HG02840 (cell line): Measurements from ENCODE around the gene SIGLEC15.
"Not testable (repeated sequence)": the region's sequence is repeated elsewhere in the genome, so short reads cannot be mapped to it uniquely, and the experiment has no call there.

Source experiments
- ATAC-seq: cut with Tn5 transposase; IDR thresholded peaks from one replicate; pipeline ENCODE4 v1.9.1; 2021; ENCODE audit warnings: mild to moderate bottlenecking, moderate library complexity, moderate number of reproducible peaks; ENCODE audit not compliant: unreplicated experiment, low FRiP score

SIGLEC15 gene

GRCh38 chr18:45818765-45819164, 6.7 kb upstream of the SIGLEC15 start:
- not testable (repeated sequence) for ATAC-seq

GRCh38 chr18:45820106-45820745, 5.2 kb upstream of the SIGLEC15 start:
- ATAC-seq: no peak

GRCh38 chr18:45821026-45821425, 4.4 kb upstream of the SIGLEC15 start:
- ATAC-seq: no peak

- ATAC-seq: no peak
These were observed 3.8 kb upstream of the SIGLEC15 start for GRCh38 chr18:45821711-45822110.

GRCh38 chr18:45826084-45826483, 609 bp downstream of the SIGLEC15 start:
- no peak for ATAC-seq

- not testable (repeated sequence) for ATAC-seq
These were observed 1.2 kb downstream of the SIGLEC15 start for GRCh38 chr18:45826716-45827115.

DNA sequence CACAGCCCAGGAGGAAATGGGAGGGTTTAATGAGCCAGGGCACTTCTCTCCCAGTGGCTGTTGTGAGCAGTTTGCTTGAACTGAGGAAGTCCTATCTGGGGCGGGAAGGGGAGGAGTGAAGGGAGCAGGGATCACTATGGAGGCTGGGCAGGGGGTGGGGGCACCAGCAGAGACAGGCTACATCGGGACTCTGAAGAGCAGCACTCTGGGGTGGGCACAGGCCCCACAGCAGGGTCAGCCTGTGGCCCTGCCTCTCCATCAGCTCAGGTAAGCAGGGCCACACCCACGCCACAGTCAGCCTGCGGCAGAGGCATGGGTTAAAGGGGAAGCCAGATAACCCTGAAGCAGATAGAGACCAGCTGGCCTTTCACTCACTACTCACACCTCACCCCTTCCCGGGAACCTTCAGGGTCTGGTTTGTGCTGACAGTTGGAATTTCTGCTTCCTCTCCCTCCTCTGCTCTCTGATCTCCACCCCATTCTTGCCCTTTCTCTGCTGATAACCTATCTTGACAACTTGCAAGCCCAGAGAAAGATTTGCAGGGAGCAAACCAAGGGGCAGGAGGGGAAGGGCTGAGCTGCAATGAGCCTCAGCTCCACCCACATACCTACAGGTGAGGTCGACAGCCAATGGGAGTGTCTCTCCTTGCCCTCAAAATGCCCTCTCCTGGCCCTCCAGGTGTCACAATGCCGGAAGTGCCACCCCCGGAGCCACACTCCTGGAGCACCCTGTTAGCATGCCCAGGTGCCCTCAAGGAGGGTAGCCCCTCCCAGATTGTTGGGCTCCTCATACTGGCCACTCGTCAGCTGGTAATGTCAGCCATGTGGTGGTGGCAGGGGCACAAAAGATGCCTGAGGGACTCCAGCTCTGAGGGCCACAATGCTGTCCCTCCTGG, 3.7 kb downstream of the SIGLEC15 start:
- no peak for ATAC-seq

DNA sequence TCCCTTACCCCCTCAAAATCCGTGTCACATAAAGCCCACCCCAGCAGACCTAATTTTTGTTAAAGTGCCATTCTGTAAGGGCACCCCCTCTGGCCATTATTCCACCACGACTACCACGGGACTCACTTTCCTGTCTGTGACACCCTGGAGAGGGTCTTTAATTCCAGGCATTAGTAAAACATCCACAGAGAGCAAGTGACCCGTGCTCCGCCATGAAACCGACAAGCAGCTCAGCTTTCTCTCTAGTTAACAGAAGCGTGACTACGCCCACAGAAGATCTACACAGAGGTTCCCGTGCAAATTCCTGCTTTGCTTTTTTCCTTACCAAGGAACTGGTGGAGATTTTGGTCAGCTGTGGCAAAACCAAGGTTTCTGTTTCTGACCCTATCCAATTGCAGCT, 4.4 kb downstream of the SIGLEC15 start:
- ATAC-seq: no peak

- ATAC-seq: no peak
These were observed 5.4 kb downstream of the SIGLEC15 start for GRCh38 chr18:45830917-45831316.

DNA sequence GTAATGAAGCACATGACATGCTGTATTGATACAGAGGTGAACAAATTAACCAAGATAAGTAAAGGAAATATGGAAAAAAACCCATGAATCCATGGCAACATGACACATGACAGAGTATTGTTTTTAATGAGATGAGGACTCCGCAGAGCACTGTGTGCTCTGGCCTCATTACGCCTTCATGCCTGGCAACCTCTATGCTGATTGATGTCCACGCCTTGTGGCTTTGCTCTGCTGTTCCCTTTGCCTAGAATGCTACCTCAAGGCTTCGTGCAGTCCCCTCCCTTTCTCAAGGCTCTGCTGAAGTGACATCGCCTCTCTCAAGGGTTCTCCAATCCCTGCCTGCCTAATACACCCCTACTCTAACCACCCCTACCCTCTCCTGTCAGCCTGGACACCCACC, 8.4 kb downstream of the SIGLEC15 start:
- ATAC-seq: no peak

DNA sequence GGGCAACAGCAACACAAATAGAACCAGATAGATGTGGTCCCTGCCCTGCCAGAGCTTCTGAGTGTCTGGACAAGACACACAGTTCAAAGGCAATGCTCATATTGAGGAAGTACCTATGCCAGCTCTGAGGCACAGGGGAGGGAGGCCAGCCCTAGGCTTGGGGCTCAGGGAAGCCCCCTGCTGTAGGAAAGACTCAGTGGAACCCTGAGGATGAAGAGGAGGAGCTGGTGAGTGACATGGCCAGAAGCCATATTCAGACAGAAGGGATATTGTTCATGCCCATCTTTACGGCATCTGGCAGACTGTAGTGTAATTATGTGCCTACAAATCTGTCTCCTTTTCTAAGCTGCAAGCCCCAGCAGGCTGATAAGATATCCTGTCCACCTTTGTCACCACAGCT, 8.8 kb downstream of the SIGLEC15 start:
- ATAC-seq: no peak

DNA sequence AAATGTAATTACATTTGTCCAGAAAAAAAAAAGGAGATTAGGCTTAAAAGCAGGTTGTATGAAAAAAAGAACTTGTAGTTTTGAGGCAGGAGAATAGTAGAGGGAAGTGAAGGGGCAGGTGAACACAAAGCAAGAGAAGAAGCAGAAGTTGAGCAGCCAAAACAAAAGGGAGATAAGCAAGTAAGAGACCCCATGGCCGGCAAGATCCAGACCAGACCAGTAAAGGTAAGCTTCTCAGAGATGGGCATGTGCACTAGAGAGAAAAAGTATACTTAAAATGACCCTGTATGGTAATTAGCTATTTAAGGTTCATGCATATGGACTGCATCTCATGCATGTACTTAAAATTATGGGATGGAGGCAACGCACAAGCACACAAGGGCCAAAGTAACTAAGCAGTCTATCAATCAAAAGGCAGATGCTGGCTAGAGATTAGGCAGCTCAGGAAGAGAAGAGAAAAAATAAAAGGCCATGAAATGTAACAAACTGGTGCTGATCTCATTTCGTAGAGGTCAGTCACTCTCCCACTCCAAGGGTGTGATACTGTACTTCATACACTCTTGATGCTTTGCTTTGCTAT, 9.7 kb downstream of the SIGLEC15 start:
- ATAC-seq: no peak

DNA sequence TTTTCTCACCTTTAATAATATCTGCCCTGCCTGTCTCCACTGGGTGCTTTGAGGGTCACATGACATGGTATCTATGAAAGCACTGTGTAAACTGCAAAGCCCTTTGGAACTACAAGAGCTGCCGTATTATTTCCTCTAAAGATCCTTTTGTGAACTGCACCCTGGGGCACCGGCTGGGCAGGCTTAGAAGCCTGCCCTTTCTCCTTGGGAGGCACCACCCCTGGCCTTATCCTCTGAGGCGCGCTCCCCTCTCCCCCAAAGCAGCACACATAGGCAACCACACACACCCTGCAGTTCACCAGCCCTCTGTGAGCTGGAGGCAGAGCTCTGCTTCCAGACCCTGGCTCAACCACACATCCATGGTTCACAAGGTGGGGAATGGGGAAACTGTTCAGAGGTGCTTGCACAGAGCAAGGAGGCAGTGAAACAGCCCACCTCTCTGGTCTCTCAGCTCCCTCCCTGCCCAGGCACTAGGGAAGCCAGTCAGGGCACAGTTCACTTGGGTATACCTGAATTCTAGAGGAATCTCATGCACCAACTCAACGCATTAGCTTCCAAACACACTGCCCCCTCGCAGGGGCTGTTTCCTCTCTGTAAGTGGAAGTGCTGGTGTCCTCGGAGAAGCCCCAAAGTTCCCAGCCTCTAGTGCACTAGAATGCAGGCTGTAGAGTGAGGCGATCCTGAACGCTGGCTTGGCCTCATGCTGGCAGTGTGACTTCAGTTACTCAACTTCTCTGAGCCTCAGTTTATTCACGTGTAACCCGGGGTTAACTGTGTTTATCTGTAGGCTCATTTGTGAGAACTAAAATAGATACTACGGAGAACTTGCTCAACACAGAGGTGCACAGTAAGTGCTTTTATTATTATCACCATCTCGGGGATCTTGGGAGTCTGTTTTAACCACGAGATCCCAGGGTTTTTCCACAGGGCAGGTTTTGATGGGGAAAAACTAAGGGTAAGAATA, 11.0 kb downstream of the SIGLEC15 start:
- no peak for ATAC-seq

- no peak for ATAC-seq
These were observed 12.0 kb downstream of the SIGLEC15 start for GRCh38 chr18:45837283-45838070.

- ATAC-seq: no peak
These were observed 13.0 kb downstream of the SIGLEC15 start for GRCh38 chr18:45838302-45839070.

GRCh38 chr18:45839414-45840395, 14.2 kb downstream of the SIGLEC15 start:
- no peak for ATAC-seq

DNA sequence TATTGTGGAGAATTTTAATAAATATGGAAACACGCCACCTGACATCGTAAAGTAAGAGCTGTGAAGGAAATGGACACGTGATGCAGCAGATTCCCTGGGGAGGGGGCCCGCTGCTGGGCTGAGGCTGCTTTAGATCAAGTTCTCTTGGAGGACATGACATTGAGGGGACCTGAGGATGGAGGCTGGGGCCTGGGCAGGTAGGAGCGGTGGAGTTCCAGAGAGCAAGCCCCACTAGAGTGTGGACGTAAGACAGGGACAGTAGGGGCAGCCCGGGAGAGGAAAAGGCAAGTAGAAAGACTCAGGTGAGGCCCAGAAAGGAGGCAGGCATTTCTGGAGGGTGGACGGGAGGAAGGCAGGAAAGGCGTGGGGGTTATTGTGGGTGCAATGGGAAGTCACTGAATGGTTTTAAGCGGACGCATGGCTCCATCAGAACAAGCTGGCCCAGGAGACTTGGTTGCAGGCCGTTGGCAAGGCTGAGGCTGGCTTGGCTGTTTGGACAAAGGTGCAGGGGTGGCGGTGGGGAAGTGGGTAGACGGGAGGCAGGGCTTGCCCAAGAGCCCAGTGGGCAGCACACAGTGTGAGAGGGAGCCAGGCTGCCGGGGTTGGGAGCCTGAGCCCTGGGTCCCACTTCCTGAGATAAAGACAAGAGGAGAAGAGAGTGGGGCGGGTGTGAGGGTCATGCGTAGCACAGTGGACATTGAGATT, 15.7 kb downstream of the SIGLEC15 start:
- no peak for ATAC-seq
